GM12891 (cell line): ENCODE measurements around the gene SPIRE1.

ENCODE experiments used
- PAX5 ChIP-seq: IDR thresholded peaks from 2 replicates; pipeline ENCODE4 v1.6.1; 2011; ENCODE audit warnings: low read length, moderate library complexity, mild to moderate bottlenecking; ENCODE audit not compliant: insufficient read depth, severe bottlenecking
- POLR2A ChIP-seq: IDR thresholded peaks from 2 replicates; pipeline ENCODE4 v1.6.1; 2011; ENCODE audit warnings: low read depth, low read length, control low read depth
- POLR2AphosphoS5 ChIP-seq: IDR thresholded peaks from 2 replicates; pipeline ENCODE4 v1.6.1; 2011; ENCODE audit warnings: low read depth, low read length, control low read depth
- SPI1 ChIP-seq: IDR thresholded peaks from 2 replicates; pipeline ENCODE4 v1.6.1; 2011; ENCODE audit warnings: low read depth, low read length, control low read depth
- TAF1 ChIP-seq: IDR thresholded peaks from 2 replicates; pipeline ENCODE4 v1.6.1; 2011; ENCODE audit warnings: low read depth, low read length, control low read depth

DNA sequence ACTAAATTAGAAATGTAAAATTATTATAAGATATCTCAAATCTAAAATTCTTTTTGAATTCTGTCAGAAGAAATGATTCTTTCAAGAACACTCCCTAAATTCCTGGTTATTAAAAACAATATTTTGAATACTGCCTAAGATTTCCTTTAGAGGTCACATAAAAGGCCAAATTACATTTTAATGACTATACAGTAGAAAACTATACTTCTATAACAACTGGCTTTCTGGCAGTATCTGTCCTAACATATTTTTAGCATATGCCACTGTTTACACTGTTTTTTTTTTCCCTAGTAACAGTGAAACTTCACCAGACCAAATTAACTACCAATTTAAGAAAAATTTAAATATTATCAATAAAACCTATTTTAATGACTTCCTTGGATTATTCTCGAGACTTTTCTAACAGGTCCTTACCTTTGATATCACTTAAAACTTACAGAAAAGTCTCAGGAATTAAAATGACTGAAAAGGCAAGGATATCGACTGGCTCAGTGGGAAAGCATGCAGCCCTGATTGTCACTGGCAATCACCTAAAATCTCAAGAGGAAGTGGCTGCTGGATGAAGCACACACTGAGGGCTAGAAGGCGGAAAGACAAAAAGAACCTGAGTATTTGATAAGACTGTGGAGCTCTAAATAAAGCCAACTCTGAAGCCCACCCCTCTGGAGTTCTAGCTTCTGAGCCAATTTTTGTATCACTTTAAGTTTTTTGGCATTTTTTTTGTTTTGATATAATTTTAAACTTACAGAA is 59.6 kb downstream of the SPIRE1 start:
- no peak for TF ChIP-seq POLR2AphosphoS5
- no peak for TF ChIP-seq TAF1
- TF ChIP-seq SPI1: peak; percentile 67
- TF ChIP-seq PAX5: no peak
- TF ChIP-seq POLR2A: no peak
